Occipital lobe (tissue), 2 donors: ENCODE results near the gene DTWD2. TPM values are rescaled to one million over a fixed set of nuclear protein-coding genes. Genes with fewer than 3 reads are reported as not detected.
"Not testable (repeated sequence)": the region's sequence is repeated elsewhere in the genome, so short reads cannot be mapped to it uniquely, and the experiment has no call there.

Source experiments
- DNase-seq: peaks from one replicate; lab custom pipeline; 2025; lab: John Stamatoyannopoulos, UW
- total RNA-seq: library from RNA; depleted of rRNA; stranded (reverse); fragments of >200 nt; gene quantifications from one replicate; pipeline ENCODE4 v1.2.3, GENCODE V29; 2014

Gene DTWD2
- total RNA-seq, 1 donor from 2014 or later: 13.9 TPM

- DNase-seq: not testable (repeated sequence)
These were observed 10.5 kb upstream of the DTWD2 start for GRCh38 chr5:118998861-118999260.

DNA sequence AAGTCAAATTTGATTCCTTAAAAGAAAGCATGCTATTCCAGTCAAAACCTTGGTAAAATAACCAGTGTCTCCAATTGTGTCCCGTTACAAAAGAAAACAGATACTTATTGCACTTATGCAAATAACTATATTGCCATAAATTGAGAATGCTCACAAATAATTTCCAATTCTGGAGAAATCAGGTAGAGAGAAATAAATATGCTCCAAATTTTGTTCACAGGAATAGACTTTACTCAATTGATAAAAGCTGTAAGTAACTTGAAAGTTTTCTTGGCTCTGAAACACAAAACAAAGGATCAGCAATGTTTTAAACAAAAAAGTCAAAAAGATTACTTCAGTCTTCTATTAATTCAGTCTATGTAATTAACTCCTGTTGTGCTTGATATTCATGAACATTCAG is 7.8 kb upstream of the DTWD2 start:
- no peak for DNase-seq

- DNase-seq: no peak
These were observed 6.2 kb upstream of the DTWD2 start for GRCh38 chr5:118994595-118994994.

GRCh38 chr5:118993118-118993517 is 4.8 kb upstream of the DTWD2 start:
- DNase-seq: not testable (repeated sequence)

GRCh38 chr5:118992055-118992454 is 3.7 kb upstream of the DTWD2 start:
- DNase-seq: not testable (repeated sequence)

- no peak for DNase-seq
These were observed 2.2 kb upstream of the DTWD2 start for GRCh38 chr5:118990582-118990981.

DNA sequence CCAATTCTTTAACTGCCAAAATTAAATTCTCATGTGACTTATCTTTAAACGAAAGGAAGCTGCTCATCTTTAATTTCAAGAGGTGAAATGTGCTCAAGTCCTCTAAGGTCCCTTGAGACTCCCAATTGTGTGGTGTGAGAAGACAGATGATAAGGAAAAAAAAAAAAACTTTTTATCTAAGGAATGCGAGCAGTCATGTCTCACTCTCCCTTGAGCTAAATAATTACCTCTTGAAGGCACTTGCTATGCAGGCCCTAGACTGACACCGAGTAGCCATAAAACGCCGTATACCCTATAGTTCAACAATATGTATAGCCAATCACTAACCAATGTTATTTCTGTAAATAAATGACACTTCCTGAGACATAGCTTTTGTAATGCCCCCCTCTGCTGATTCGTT is 1.5 kb upstream of the DTWD2 start:
- no peak for DNase-seq

DNA sequence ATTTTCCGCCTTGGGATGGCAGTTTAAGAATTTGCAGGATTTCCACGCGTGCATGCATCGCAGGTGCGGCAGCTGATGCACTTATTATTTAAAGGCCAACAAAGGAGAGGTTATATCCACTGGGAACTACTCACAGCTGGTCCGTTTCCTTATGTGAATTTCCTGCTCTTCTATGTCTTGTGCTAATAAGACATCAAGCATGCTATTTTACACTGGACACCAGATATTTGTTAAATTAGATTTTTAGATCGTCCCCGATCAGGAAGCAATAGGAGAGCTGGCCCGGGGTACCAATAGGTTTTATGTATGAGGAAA is 476 bp upstream of the DTWD2 start:
- DNase-seq: no peak

DNA sequence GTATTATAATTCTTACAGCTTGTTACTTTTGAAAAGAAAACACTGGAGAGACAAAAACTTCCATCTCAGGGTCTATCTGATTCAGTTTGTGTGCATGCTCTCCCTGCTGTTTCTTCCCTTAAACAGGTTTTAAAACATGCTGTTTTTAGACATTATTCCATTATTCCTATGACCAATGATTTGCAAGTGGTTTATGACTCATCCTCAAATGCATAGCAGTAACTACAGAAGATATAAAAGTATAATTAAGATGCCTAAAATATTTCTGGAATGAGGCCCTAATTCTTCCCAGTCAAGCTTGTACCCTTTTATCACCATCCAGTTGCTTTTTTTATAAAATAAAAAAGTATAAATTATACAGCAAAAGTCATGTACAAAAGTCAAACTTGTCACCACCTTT is 3.7 kb downstream of the DTWD2 start:
- DNase-seq: no peak

DNA sequence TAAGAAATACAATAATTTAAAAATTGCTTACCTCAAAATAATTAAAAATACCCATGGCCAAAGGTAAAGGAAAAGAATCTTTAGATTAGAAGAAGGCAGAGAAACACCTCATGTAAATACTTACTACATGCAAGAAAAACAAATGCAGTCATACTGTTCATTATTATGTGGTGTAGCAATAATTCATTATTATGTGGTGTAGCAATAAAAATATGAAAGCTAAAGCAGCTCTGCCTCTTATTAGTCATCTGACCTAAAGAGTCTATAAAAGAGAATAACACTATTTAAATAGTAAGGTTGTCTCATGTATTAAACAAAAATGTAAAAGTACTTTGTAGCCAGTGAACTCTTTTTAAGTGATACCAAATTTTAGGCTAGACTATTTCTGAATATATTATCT is 6.6 kb downstream of the DTWD2 start:
- DNase-seq: no peak

GRCh38 chr5:118980438-118980837 is 7.9 kb downstream of the DTWD2 start:
- DNase-seq: no peak

- DNase-seq: no peak
These were observed 8.3 kb downstream of the DTWD2 start for GRCh38 chr5:118980017-118980416.

GRCh38 chr5:118973779-118974445 is 14.4 kb downstream of the DTWD2 start:
- DNase-seq: not testable (repeated sequence)

GRCh38 chr5:118968925-118969375 is 19.4 kb downstream of the DTWD2 start:
- no peak for DNase-seq

DNA sequence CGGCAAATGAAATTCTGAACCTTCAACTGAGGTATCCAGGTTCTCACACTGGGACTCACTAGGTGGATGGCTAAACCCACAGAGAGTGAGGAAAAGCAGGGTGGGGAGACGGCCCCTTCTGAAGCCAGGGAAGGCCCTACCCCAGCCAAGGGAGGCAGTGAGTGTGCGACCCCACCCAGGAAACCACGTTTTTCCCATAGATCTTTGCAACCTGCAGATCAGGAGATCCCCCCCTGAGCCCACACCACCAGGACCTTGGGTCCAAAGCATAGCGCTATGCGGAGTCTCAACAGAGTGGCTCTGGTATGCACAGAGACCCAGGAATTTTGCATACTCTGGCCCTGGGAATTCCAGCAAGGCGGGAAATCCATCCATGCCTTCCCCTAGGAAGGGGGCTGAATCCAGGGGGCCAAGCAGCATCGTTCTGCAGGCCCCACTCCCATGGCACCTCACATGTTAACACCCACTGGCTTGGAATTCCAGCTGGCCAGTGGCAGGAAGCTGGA is 19.9 kb downstream of the DTWD2 start:
- DNase-seq: no peak

GRCh38 chr5:118967059-118967508 is 21.3 kb downstream of the DTWD2 start:
- no peak for DNase-seq

DNA sequence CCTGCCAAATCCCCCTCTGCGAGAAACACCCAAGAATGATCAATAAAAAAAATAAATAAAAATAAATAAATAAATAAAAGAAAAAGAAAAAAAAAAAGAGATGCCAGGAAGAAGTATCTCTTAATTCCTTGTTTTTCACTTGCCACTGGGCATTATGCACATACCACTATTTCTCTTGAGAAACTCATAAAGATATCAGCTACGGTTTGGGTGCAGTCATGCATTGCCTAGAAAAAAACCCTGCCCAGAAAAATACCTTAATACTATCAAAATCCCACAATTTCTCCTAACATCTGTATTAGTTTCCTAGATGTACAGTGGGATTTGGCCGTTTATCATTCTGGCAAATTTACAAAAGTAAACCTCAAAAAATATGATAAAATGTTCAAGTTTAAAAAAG is 22.5 kb downstream of the DTWD2 start:
- DNase-seq: no peak

DNA sequence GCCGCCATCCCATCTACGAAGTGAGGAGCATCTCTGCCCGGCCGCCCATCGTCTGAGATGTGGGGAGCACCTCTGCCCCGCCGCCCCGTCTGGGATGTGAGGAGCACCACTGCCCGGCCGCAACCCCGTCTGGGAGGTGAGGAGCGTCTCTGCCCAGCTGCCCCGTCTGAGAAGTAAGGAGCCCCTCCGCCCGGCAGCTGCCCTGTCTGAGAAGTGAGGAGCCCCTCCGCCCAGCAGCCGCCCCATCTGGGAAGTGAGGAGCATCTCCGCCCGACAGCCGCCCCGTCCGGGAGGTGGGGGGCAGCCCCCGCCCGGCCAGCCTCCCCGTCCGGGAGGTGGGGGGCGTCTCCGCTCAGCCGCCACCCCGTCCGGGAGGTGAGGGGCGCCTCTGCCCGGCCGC is 23.4 kb downstream of the DTWD2 start:
- DNase-seq: not testable (repeated sequence)

DNA sequence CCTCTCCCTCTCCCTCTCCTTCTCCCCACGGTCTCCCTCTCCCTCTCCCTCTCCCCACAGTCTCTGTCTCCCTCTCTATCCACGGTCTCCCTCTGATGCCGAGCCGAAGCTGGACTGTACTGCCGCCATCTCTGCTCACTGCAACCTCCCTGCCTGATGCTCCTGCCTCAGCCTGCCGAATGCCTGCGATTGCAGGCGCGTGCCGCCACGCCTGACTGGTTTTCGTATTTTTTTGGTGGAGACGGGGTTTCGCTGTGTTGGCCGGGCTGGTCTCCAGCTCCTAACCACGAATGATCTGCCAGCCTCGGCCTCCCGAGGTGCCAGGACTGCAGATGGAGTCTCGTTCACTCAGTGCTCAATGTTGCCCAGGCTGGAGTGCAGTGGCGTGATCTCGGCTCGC is 24.0 kb downstream of the DTWD2 start:
- DNase-seq: not testable (repeated sequence)

DNA sequence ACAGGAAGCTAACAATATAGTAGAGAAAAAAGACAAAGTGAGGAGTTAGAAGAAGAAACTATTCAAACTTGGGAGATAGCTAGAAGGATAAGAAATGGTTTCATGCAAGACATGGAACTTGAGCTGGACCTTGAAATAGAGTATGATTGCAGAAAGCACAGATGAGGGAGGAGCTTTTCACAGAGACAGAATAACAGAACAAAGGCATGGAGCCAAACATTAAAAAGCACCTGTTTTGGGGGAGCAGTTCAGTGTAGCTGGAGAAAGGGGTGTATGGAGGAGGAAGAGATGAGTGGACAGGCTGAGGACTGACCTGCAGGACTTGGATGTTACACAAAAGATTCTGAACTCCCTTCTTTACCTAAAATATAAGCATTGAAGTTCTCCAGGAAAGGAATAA is 25.2 kb downstream of the DTWD2 start:
- DNase-seq: no peak

- DNase-seq: no peak
These were observed 27.8 kb downstream of the DTWD2 start for GRCh38 chr5:118960557-118960956.

DNA sequence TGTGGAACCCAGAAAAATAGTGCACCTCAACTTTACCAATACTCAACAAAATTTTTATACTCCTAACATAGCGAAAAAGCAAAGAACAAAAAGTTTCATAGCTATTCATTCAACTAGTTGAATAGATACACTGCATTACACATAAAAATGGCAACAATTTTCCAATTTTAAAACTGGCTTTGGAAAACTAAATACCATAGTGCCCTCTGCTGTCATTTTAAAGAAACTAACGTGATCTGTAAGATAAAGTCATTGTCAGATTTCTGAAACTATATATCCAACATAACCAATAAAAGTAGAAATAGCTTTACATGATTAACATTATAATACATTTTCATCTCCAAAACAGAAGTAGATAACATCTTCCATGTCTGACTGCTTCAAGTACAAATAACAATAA is 31.6 kb downstream of the DTWD2 start:
- no peak for DNase-seq

DNA sequence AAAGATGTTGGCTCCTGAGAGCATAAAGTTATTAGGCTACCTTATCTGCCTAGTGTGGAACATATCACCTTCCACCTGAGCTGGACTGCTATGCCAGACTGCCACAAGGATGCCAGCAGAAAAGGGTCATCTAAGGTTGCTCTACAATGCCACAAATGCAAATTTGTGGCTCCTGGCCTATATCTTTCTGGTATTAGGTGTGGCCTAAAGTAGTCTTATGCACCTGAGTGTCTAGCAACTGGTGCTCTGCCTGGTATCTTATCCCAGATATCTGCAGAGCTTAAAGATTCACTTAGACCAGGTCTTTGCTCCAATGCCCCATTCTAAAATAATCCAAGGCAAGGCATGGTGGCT is 34.7 kb downstream of the DTWD2 start:
- DNase-seq: no peak
